Smooth muscle cell (in vitro differentiated cells): ENCODE results near the gene OVOL3. TPM values are rescaled to one million over a fixed set of nuclear protein-coding genes. Genes with fewer than 3 reads are reported as not detected.

Source experiments
- DNase-seq: peaks from one replicate; lab custom pipeline; 2025; ENCODE audit not compliant: unreplicated experiment; lab: John Stamatoyannopoulos, UW
- H2AFZ ChIP-seq: fragments of 200-600 bp; sonication (generic); 2 replicates; pipeline ENCODE4 v1.6.0; 2016; ENCODE audit warnings: antibody characterized with exemption, low read depth, mild to moderate bottlenecking
- H3F3A ChIP-seq: fragments of 200-600 bp; sonication (generic); 2 replicates; pipeline ENCODE4 v1.6.0; 2017; ENCODE audit warnings: antibody characterized with exemption, low read depth
- H3K27ac ChIP-seq: fragments of 200-600 bp; sonication (generic); 2 replicates; pipeline ENCODE4 v1.5.1; 2016; ENCODE audit warnings: low read depth, mild to moderate bottlenecking
- H3K27me3 ChIP-seq: fragments of 200-600 bp; sonication (generic); 2 replicates; pipeline ENCODE4 v1.6.1; 2016; ENCODE audit warnings: low read depth, mild to moderate bottlenecking
- H3K36me3 ChIP-seq: fragments of 200-600 bp; sonication (generic); 2 replicates; pipeline ENCODE4 v1.5.1; 2016; ENCODE audit warnings: low read depth
- H3K4me1 ChIP-seq: fragments of 200-600 bp; sonication (generic); 2 replicates; pipeline ENCODE4 v1.5.1; 2016; ENCODE audit warnings: low read depth
- H3K4me2 ChIP-seq: fragments of 200-600 bp; sonication (generic); 2 replicates; pipeline ENCODE4 v1.6.0; 2016; ENCODE audit warnings: mild to moderate bottlenecking
- H3K4me3 ChIP-seq: fragments of 200-600 bp; sonication (generic); 2 replicates; pipeline ENCODE4 v1.5.1; 2016; ENCODE audit warnings: mild to moderate bottlenecking
- H3K79me2 ChIP-seq: fragments of 200-600 bp; sonication (generic); 2 replicates; pipeline ENCODE4 v1.6.0; 2016; ENCODE audit warnings: low read depth, mild to moderate bottlenecking
- H3K9ac ChIP-seq: fragments of 200-600 bp; sonication (generic); 2 replicates; pipeline ENCODE4 v1.6.0; 2016; ENCODE audit warnings: low read depth
- H3K9me3 ChIP-seq: fragments of 200-600 bp; sonication (generic); replicated peaks from 2 replicates; pipeline ENCODE4 v1.5.1; 2016; ENCODE audit warnings: low read depth
- H4K20me1 ChIP-seq: fragments of 200-600 bp; sonication (generic); 2 replicates; pipeline ENCODE4 v1.6.0; 2016; ENCODE audit warnings: low read depth
- WGBS: methylation state at CpG from one replicate; pipeline ENCODE4 v1.1.7; 2016; ENCODE audit warnings: low lambda C conversion rate; 5-methylcytosine and 5-hydroxymethylcytosine counted together
- polyA plus RNA-seq: library from polyadenylated mRNA; unstranded; fragments of >200 nt; fragmentation: Nextera tagmentation; extraction: Ambion mirVana; gene quantifications from 2 replicates; pipeline ENCODE4 v1.2.1, GENCODE V29; 2016
- total RNA-seq: library from RNA; depleted of rRNA; stranded (reverse); fragments of >200 nt; gene quantifications from 2 replicates; pipeline ENCODE4 v1.2.3, GENCODE V29; 2014
- TF ChIP-seq, protein P1 (sequence below): fragments of 200-600 bp; sonication (generic); IDR thresholded peaks from 2 replicates; pipeline ENCODE4 v1.5.1; 2017; ENCODE audit warnings: borderline replicate concordance, mild to moderate bottlenecking, antibody characterized with exemption; ENCODE audit not compliant: insufficient read depth, poor library complexity, severe bottlenecking

Gene OVOL3
- total and polyA plus RNA-seq, 2 experiments from 2014 or later, result not detected

DNA sequence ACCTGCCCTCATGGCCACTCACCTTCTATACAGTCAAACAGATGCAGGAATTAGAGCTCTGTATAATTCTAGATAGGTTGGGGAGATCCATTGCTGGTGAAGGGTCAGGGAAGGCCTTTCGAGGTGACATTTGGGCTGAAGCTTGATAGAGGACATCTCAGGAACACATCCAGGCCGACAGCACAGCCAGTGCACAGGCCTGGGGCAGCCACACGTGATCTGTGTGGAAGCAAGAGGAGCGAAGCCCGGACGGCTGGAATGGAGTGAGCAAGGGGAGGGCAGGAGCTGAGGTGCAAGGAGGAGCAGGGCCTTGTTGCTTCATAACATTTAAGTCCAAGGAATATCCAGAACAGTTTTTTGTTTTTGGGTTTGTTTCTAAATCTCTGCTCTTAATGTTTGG is 4.5 kb upstream of the OVOL3 start:
- no peak overlapping the region for H2AFZ ChIP-seq
- no peak overlapping the region for H3K9ac ChIP-seq
- no peaks in the 10 kb centered on the region for H3K4me1 ChIP-seq
- no peaks in the 10 kb centered on the region for H3K9me3 ChIP-seq
- H3K4me2 ChIP-seq, result no peak overlapping the region
- H3K4me3 ChIP-seq, result no peak overlapping the region
- no peaks in the 10 kb centered on the region for H3K36me3 ChIP-seq
- H3K27ac ChIP-seq, result no peak overlapping the region
- H4K20me1 ChIP-seq, result no peaks in the 10 kb centered on the region
- no peak for DNase-seq
- H3K79me2 ChIP-seq, result no peaks in the 10 kb centered on the region
- H3K27me3 ChIP-seq, result no peaks in the 10 kb centered on the region
- H3F3A ChIP-seq, result no peaks in the 10 kb centered on the region
- WGBS, result 91% methylated on average over 6 of the region's 6 CpGs
- TF ChIP-seq, protein P1, sequence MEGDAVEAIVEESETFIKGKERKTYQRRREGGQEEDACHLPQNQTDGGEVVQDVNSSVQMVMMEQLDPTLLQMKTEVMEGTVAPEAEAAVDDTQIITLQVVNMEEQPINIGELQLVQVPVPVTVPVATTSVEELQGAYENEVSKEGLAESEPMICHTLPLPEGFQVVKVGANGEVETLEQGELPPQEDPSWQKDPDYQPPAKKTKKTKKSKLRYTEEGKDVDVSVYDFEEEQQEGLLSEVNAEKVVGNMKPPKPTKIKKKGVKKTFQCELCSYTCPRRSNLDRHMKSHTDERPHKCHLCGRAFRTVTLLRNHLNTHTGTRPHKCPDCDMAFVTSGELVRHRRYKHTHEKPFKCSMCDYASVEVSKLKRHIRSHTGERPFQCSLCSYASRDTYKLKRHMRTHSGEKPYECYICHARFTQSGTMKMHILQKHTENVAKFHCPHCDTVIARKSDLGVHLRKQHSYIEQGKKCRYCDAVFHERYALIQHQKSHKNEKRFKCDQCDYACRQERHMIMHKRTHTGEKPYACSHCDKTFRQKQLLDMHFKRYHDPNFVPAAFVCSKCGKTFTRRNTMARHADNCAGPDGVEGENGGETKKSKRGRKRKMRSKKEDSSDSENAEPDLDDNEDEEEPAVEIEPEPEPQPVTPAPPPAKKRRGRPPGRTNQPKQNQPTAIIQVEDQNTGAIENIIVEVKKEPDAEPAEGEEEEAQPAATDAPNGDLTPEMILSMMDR, result no peak

DNA sequence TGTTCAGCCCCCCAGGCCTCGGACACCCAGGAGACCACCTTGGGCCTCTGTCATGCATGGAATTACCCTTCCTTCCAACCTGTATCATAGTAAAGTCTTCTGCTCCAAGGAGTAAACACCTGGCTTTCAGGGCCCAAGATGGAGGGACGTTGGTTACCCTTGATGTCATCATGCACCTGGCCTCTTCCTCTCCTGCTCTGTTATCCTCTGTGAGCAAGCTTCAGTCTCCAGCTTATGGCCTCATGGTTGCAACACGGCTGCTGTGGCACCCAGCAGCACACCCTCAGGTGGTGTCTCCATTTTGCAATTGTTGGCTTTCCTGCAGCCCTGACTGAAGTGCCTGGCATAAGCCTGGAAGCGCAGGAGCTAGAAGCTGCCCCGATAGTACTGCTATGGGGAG is 4.0 kb upstream of the OVOL3 start:
- H3K36me3 ChIP-seq, result no peaks in the 10 kb centered on the region
- no peaks in the 10 kb centered on the region for H3K9me3 ChIP-seq
- no peak overlapping the region for H3K27ac ChIP-seq
- H4K20me1 ChIP-seq, result no peaks in the 10 kb centered on the region
- no peak overlapping the region for H3K4me2 ChIP-seq
- no peaks in the 10 kb centered on the region for H3K27me3 ChIP-seq
- no peaks in the 10 kb centered on the region for H3K4me1 ChIP-seq
- no peaks in the 10 kb centered on the region for H3F3A ChIP-seq
- WGBS, result 99% methylated on average over 5 of the region's 5 CpGs
- TF ChIP-seq, protein P1, result no peak
- H3K79me2 ChIP-seq, result no peaks in the 10 kb centered on the region
- H3K4me3 ChIP-seq, result no peak overlapping the region
- no peak overlapping the region for H3K9ac ChIP-seq
- DNase-seq, result no peak
- no peak overlapping the region for H2AFZ ChIP-seq

DNA sequence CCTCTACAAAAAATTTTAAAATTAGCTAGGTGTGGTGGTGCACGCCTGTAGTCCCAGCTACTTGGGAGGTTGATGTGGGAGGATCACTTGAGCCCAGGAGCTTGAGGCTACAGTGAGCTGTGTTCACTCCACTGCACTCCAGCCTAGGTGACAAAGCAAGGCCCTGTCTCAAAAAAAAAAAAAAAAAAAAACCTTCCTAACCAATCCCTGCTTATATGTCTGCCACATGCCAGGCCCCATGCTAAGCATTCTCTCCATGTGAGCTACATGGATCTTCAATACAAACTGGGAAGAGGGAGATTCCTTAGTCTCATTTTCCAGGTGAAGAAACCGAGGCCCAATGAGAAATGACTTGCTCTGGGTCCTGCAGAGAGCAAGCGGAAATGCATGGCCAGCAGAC is 2.3 kb upstream of the OVOL3 start:
- no peak for DNase-seq
- Histone ChIP-seq H3K27me3 (no peaks in the 10 kb centered on the region), H3K36me3 (no peaks in the 10 kb centered on the region), H3K9me3 (no peaks in the 10 kb centered on the region), H3K4me2 (no peak overlapping the region), H3K4me3 (no peak overlapping the region), H3K27ac (no peak overlapping the region), H4K20me1 (no peaks in the 10 kb centered on the region), H3K9ac (no peak overlapping the region), H3F3A (no peaks in the 10 kb centered on the region), H2AFZ (no peak overlapping the region), H3K4me1 (no peaks in the 10 kb centered on the region), H3K79me2 (no peaks in the 10 kb centered on the region)
- TF ChIP-seq, protein P1, result no peak
- WGBS, result 95% methylated on average over 3 of the region's 3 CpGs

DNA sequence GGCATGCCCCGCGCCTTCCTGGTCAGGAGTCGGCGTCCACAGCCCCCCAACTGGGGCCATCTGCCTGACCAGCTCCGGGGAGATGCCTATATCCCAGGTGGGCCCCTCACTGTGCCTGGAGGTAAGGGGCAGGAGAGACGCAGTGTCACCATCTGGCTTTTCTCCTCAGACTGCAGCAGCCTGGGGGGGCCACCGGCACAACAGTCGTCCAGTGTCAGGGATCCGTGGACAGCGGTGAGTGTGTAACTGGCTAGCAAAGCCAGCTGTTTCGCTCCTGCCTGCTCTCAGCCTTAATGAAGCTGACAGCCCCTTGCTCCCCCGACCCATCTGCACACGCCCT is 227 bp downstream of the OVOL3 start:
- H3K9ac ChIP-seq, result no peak overlapping the region
- TF ChIP-seq, protein P1, result no peak
- 91% methylated on average over 13 of the region's 13 CpGs for WGBS

More for the DNA sequence above, 227 bp downstream of the OVOL3 start:
- Histone ChIP-seq H3K4me1 (peaks cover 4% of the 10 kb centered on the region), H2AFZ (no peak overlapping the region), H3K9me3 (no peaks in the 10 kb centered on the region), H3K36me3 (no peaks in the 10 kb centered on the region), H3K27ac (no peak overlapping the region), H3K79me2 (peaks cover under 1% of the 10 kb centered on the region), H3F3A (no peaks in the 10 kb centered on the region), H3K4me2 (no peak overlapping the region), H4K20me1 (no peaks in the 10 kb centered on the region), H3K4me3 (no peak overlapping the region), H3K27me3 (no peaks in the 10 kb centered on the region)
- DNase-seq, result no peak
